Astrocyte of the spinal cord (primary cell): ENCODE measurements around the gene SAP30L.

Experiments used
- DNase-seq: peaks from one replicate; pipeline ENCODE4 v3.0.0; 2011; ENCODE audit warnings: low read depth, low spot score
- H3K4me3 ChIP-seq: 2 replicates; pipeline ENCODE4 v1.5.1; 2011; ENCODE audit warnings: low read depth, mild to moderate bottlenecking, low read length, moderate library complexity
- CTCF ChIP-seq: IDR thresholded peaks from 2 replicates; pipeline ENCODE4 v1.5.1; 2012; ENCODE audit warnings: low read depth, mild to moderate bottlenecking, low read length, inconsistent platforms
- in situ Hi-C: cut with HindIII; loops from 2 replicates; pipeline ENCODE4 v1.10.0; 2017; ENCODE audit warnings: low sequenced_read_pairs

Gene SAP30L

GRCh38 chr5:154408811-154409210, 37.0 kb upstream of the SAP30L start:
- TF ChIP-seq CTCF: no peak
- no peak overlapping the region for H3K4me3 ChIP-seq
- DNase-seq: no peak
- in situ Hi-C loops: no loop called here

GRCh38 chr5:154409230-154409840, 36.5 kb upstream of the SAP30L start:
- no peak for TF ChIP-seq CTCF
- DNase-seq: no peak
- in situ Hi-C loops: no loop called here
- H3K4me3 ChIP-seq: no peak overlapping the region

GRCh38 chr5:154410008-154410407, 35.8 kb upstream of the SAP30L start:
- in situ Hi-C loops: no loop called here
- TF ChIP-seq CTCF: no peak
- DNase-seq: no peak
- no peak overlapping the region for H3K4me3 ChIP-seq

- no peak for TF ChIP-seq CTCF
- in situ Hi-C loops: no loop called here
- no peak for DNase-seq
- no peak overlapping the region for H3K4me3 ChIP-seq
These were observed 35.0 kb upstream of the SAP30L start for GRCh38 chr5:154410786-154411185.

GRCh38 chr5:154411338-154411737, 34.5 kb upstream of the SAP30L start:
- DNase-seq: no peak
- in situ Hi-C loops: no loop called here
- H3K4me3 ChIP-seq: no peak overlapping the region
- TF ChIP-seq CTCF: no peak

- TF ChIP-seq CTCF: no peak
- in situ Hi-C loops: no loop called here
- no peak overlapping the region for H3K4me3 ChIP-seq
- DNase-seq: no peak
These were observed 33.5 kb upstream of the SAP30L start for GRCh38 chr5:154412316-154412715.

- in situ Hi-C loops: no loop called here
- DNase-seq: no peak
- no peak overlapping the region for H3K4me3 ChIP-seq
- TF ChIP-seq CTCF: no peak
These were observed 32.9 kb upstream of the SAP30L start for GRCh38 chr5:154412925-154413324.
